ENCODE measurements around the gene RSPH1. TPM values are rescaled to one million over a fixed set of nuclear protein-coding genes. Genes with fewer than 3 reads are reported as not detected.

The RSPH1 gene
- total and polyA plus RNA-seq, 2 experiments from 2014 or later: 0.06 to 0.43 TPM

- Histone ChIP-seq H3K36me3 (no peaks in the 10 kb centered on the region), H3K9me3 (ENCODE audit: low read depth) (no peaks in the 10 kb centered on the region), H3K27ac (no peak overlapping the region), H3K27me3 (no peaks in the 10 kb centered on the region), H3K4me3 (no peak overlapping the region), H3K4me1 (ENCODE audit: low read depth) (no peaks in the 10 kb centered on the region)
- TF ChIP-seq CTCF (IDR thresholded peaks at IDR 0.05; ENCODE audit: low read depth, low read length): no peak
- no peak for DNase-seq (ENCODE audit: low read depth in 1 of 2, low spot score in 1 of 2)
These were observed 51.9 kb downstream of the RSPH1 start for GRCh38 chr21:42443876-42444744.

- DNase-seq (ENCODE audit: low read depth in 1 of 2, low spot score in 1 of 2): no peak
- H3K4me3 ChIP-seq: no peak overlapping the region
- H3K27me3 ChIP-seq: no peaks in the 10 kb centered on the region
- TF ChIP-seq CTCF (IDR thresholded peaks at IDR 0.05; ENCODE audit: low read depth, low read length): no peak
- H3K4me1 ChIP-seq (ENCODE audit: low read depth): no peaks in the 10 kb centered on the region
- H3K36me3 ChIP-seq: no peaks in the 10 kb centered on the region
- no peak overlapping the region for H3K27ac ChIP-seq
- H3K9me3 ChIP-seq (ENCODE audit: low read depth): no peaks in the 10 kb centered on the region
These were observed 52.7 kb downstream of the RSPH1 start for GRCh38 chr21:42443181-42443785.

- Histone ChIP-seq H3K4me1 (ENCODE audit: low read depth) (no peaks in the 10 kb centered on the region), H3K27ac (no peak overlapping the region), H3K27me3 (no peaks in the 10 kb centered on the region), H3K9me3 (ENCODE audit: low read depth) (no peaks in the 10 kb centered on the region), H3K4me3 (no peak overlapping the region), H3K36me3 (no peaks in the 10 kb centered on the region)
- no peak for DNase-seq (ENCODE audit: low read depth in 1 of 2, low spot score in 1 of 2)
- TF ChIP-seq CTCF (IDR thresholded peaks at IDR 0.05; ENCODE audit: low read depth, low read length): no peak
These were observed 54.1 kb downstream of the RSPH1 start for GRCh38 chr21:42441963-42442362.

GRCh38 chr21:42440187-42440792 is 55.7 kb downstream of the RSPH1 start:
- H3K36me3 ChIP-seq: no peaks in the 10 kb centered on the region
- H3K4me1 ChIP-seq (ENCODE audit: low read depth): no peaks in the 10 kb centered on the region
- DNase-seq (ENCODE audit: low read depth in 1 of 2, low spot score in 1 of 2): no peak
- no peak overlapping the region for H3K4me3 ChIP-seq
- H3K27me3 ChIP-seq: no peaks in the 10 kb centered on the region
- no peak overlapping the region for H3K27ac ChIP-seq
- no peaks in the 10 kb centered on the region for H3K9me3 ChIP-seq (ENCODE audit: low read depth)
- no peak for TF ChIP-seq CTCF (IDR thresholded peaks at IDR 0.05; ENCODE audit: low read depth, low read length)

GRCh38 chr21:42439284-42440186 is 56.5 kb downstream of the RSPH1 start:
- Histone ChIP-seq H3K27me3 (no peaks in the 10 kb centered on the region), H3K4me3 (no peak overlapping the region), H3K36me3 (no peaks in the 10 kb centered on the region), H3K9me3 (ENCODE audit: low read depth) (no peaks in the 10 kb centered on the region), H3K27ac (no peak overlapping the region), H3K4me1 (ENCODE audit: low read depth) (no peaks in the 10 kb centered on the region)
- no peak for TF ChIP-seq CTCF (IDR thresholded peaks at IDR 0.05; ENCODE audit: low read depth, low read length)
- DNase-seq (ENCODE audit: low read depth in 1 of 2, low spot score in 1 of 2): no peak
